SK-N-SH (cell line): ENCODE measurements around the gene HOXB6. TPM values are rescaled to one million over a fixed set of nuclear protein-coding genes. Genes with fewer than 3 reads are reported as not detected.

Experiments used
- CTCF ChIA-PET: fragments of 300-600, 350-600 bp; formaldehyde crosslinking; extraction: SDS; loops from one replicate; lab custom pipeline; 2021; lab: Yijun Ruan, JAX
- POLR2A ChIA-PET: fragments of 350-600 bp; sonication (Branson Sonifier 250); formaldehyde crosslinking; extraction: SDS; loops from one replicate; lab custom pipeline; 2020; ENCODE audit warnings: antibody characterized with exemption, inconsistent platforms; lab: Yijun Ruan, JAX
- DNase-seq: peaks from one replicate; pipeline ENCODE4 v3.0.0; 2012
- H2AFZ ChIP-seq: fragments of 200-600 bp; sonication (generic); 2 replicates; pipeline ENCODE4 v1.8.1; 2016; ENCODE audit warnings: antibody characterized with exemption, mild to moderate bottlenecking, low read depth
- H3F3A ChIP-seq: fragments of 200-600 bp; sonication (generic); replicated peaks from 2 replicates; pipeline ENCODE3; 2016; ENCODE audit warnings: antibody characterized with exemption, mild to moderate bottlenecking; ENCODE audit not compliant: insufficient read depth
- H3K27ac ChIP-seq, 2 experiments: fragments of 200-500 bp in 1 of 2; fragments of 200-600 bp in 1 of 2; sonication (Bioruptor generic) in 1 of 2; sonication (generic), shearing (Covaris generic) in 1 of 2; 2 replicates each; pipeline versions ENCODE4 v1.5.1 to v1.6.1; 2014 to 2016; ENCODE audit warnings: low read depth in 2 of 2, inconsistent platforms in 1 of 2, low read length in 1 of 2, mild to moderate bottlenecking in 1 of 2, mixed read lengths in 1 of 2
- H3K27me3 ChIP-seq: fragments of 200-600 bp; sonication (generic), shearing (Covaris generic); 2 replicates; pipeline ENCODE4 v1.6.1; 2016; ENCODE audit warnings: mixed run types; ENCODE audit not compliant: insufficient read depth
- H3K36me3 ChIP-seq, 2 experiments: fragments of 200-500 bp in 1 of 2; fragments of 200-600 bp in 1 of 2; sonication (Bioruptor generic) in 1 of 2; sonication (generic) in 1 of 2; replicated peaks in 1 of 2; 2 replicates each; pipeline versions ENCODE3 to v1.5.1; 2014 to 2016; ENCODE audit warnings: low read length in 1 of 2, mild to moderate bottlenecking in 1 of 2; ENCODE audit not compliant: insufficient read depth in 2 of 2, control insufficient read depth in 1 of 2
- H3K4me1 ChIP-seq, 2 experiments: fragments of 200-500 bp in 1 of 2; fragments of 200-600 bp in 1 of 2; sonication (Bioruptor generic) in 1 of 2; sonication (generic), shearing (Covaris generic) in 1 of 2; 2 replicates each; pipeline versions ENCODE4 v1.5.1 to v1.6.1; 2014 to 2016; ENCODE audit warnings: low read depth in 1 of 2, low read length in 1 of 2, mixed run types in 1 of 2; ENCODE audit not compliant: insufficient read depth in 2 of 2, control insufficient read depth in 1 of 2
- H3K4me2 ChIP-seq: fragments of 200-600 bp; sonication (generic), shearing (Covaris generic); 2 replicates; pipeline ENCODE4 v1.6.1; 2017; ENCODE audit warnings: mixed run types
- H3K4me3 ChIP-seq, 2 experiments: fragments of 200-500 bp in 1 of 2; fragments of 200-600 bp in 1 of 2; sonication (Bioruptor generic) in 1 of 2; sonication (generic), shearing (Covaris generic) in 1 of 2; 2 replicates each; pipeline versions ENCODE4 v1.5.1 to v1.8.1; 2014 to 2016; ENCODE audit warnings: low read depth in 2 of 2, inconsistent platforms in 1 of 2, low read length in 1 of 2, mild to moderate bottlenecking in 1 of 2, mixed read lengths in 1 of 2, moderate library complexity in 1 of 2
- H3K79me2 ChIP-seq: fragments of 200-600 bp; sonication (generic); 2 replicates; pipeline ENCODE4 v1.8.1; 2017; ENCODE audit warnings: mild to moderate bottlenecking; ENCODE audit not compliant: insufficient read depth
- H3K9ac ChIP-seq: fragments of 200-600 bp; sonication (generic); 2 replicates; pipeline ENCODE4 v1.6.1; 2017; ENCODE audit warnings: mixed run types
- H3K9me2 ChIP-seq: fragments of 200-600 bp; sonication (generic); 2 replicates; pipeline ENCODE4 v1.6.1; 2017; ENCODE audit warnings: mixed run types
- H3K9me3 ChIP-seq: fragments of 200-600 bp; sonication (generic); 2 replicates; pipeline ENCODE4 v1.6.1; 2017; ENCODE audit warnings: mixed run types, mild to moderate bottlenecking, moderate library complexity
- H4K20me1 ChIP-seq: fragments of 200-600 bp; sonication (generic); 2 replicates; pipeline ENCODE4 v1.6.1; 2017; ENCODE audit warnings: mild to moderate bottlenecking, mixed run types; ENCODE audit not compliant: insufficient read depth
- CHD2 ChIP-seq: fragments of 150-350 bp; IDR thresholded peaks from 2 replicates; pipeline ENCODE4 v1.6.1; 2018; ENCODE audit warnings: low read length; ENCODE audit not compliant: partially characterized antibody
- EZH2phosphoT487 ChIP-seq: fragments of 200-600 bp; sonication (generic); IDR thresholded peaks from 2 replicates; pipeline ENCODE4 v1.6.1; 2017; ENCODE audit warnings: low read depth, mixed run types, mild to moderate bottlenecking, antibody characterized with exemption, moderate library complexity, borderline replicate concordance
- NFIC ChIP-seq: IDR thresholded peaks from 2 replicates; pipeline ENCODE4 v1.4.0; 2012; ENCODE audit warnings: borderline replicate concordance
- RFX5 ChIP-seq: IDR thresholded peaks from 2 replicates; pipeline ENCODE4 v1.6.1; 2012; ENCODE audit warnings: mild to moderate bottlenecking, improper control_type of control experiment, low read length
- WGBS: methylation state at CpG from one replicate; pipeline ENCODE4 v1.1.6; 2017; ENCODE audit warnings: low lambda C conversion rate; 5-methylcytosine and 5-hydroxymethylcytosine counted together
- polyA plus RNA-seq, 3 experiments: library from polyadenylated mRNA; depleted of rRNA; stranded (reverse); fragments of >200 nt; gene quantifications; 2 replicates each; pipeline ENCODE4 v1.2.3, GENCODE V29; 2012
- TF ChIP-seq, protein P1 (sequence below): IDR thresholded peaks from 2 replicates; pipeline ENCODE4 v1.4.0; 2012; ENCODE audit warnings: low read depth

HOXB6 gene
- polyA plus RNA-seq, 1 of the 3 experiments (the other 2 are of a cell fraction), result not detected

DNA sequence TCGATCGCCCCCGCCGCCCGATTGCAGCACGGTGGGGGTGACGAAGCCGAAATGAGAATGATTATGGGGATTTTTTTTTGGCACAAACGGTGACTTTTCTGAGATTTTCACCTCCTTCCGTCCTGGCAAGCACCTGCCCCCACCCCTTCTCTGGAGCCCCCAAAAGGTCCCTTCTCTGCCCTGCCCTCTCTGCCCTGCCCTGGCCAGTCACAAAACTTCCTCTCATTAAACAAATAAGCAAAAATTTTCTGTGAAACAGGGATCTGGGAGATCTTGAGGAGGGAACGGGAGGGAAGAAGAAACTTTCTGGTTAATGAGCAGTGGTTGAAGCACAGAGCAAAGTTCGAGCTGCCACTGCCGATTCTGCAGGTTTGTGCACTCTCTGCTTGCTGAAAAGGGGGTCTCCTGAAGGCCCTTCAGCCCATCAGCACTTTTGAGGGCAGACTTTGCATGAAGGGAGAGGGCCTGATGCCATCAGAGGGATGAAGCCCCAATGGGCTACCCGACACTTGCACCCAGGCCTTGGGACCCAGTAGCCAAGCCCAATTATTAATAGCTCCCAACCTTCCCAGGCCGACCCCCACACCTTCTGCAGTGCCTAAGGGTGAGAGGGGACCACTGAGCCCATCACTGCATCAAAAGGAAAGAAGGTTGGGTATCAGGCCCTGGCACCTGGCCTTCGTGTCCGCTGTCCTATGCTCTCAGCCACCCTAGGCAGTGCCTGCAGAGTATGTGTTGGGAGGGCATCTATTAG lies 11.4 kb upstream of the HOXB6 start:
- no peaks in the 10 kb centered on the region for H3F3A ChIP-seq
- no peak overlapping the region for H3K27ac ChIP-seq
- DNase-seq, result no peak
- H3K36me3 ChIP-seq, result no peaks in the 10 kb centered on the region
- TF ChIP-seq EZH2phosphoT487 (peak; percentile 49; the same call in 1 of the 2 replicates), CHD2 (no peak), RFX5 (no peak)
- TF ChIP-seq, all 33 proteins: peak for 1
- H3K9me2 ChIP-seq, result no peaks in the 10 kb centered on the region
- peaks cover 29% of the 10 kb centered on the region for H4K20me1 ChIP-seq
- ChIA-PET POLR2A (no interaction called here), CTCF (interaction anchor here (0.7 to 4.2 kb wide), 9 partner anchors 10 to 591 kb away, joined by 3 to 33 read pairs (median 4); partner anchors contain the start of genes HOXB5 and HOXB9)
- no peak overlapping the region for H3K9ac ChIP-seq
- H3K9me3 ChIP-seq, result no peaks in the 10 kb centered on the region
- peaks cover 99% of the 10 kb centered on the region for H3K27me3 ChIP-seq
- 20% methylated on average over 17 of the region's 17 CpGs for WGBS
- H3K4me3 ChIP-seq, result no peak overlapping the region
- no peak overlapping the region for H2AFZ ChIP-seq
- no peak overlapping the region for H3K4me2 ChIP-seq
- H3K4me1 ChIP-seq, result no peaks in the 10 kb centered on the region
- H3K79me2 ChIP-seq, result no peaks in the 10 kb centered on the region

DNA sequence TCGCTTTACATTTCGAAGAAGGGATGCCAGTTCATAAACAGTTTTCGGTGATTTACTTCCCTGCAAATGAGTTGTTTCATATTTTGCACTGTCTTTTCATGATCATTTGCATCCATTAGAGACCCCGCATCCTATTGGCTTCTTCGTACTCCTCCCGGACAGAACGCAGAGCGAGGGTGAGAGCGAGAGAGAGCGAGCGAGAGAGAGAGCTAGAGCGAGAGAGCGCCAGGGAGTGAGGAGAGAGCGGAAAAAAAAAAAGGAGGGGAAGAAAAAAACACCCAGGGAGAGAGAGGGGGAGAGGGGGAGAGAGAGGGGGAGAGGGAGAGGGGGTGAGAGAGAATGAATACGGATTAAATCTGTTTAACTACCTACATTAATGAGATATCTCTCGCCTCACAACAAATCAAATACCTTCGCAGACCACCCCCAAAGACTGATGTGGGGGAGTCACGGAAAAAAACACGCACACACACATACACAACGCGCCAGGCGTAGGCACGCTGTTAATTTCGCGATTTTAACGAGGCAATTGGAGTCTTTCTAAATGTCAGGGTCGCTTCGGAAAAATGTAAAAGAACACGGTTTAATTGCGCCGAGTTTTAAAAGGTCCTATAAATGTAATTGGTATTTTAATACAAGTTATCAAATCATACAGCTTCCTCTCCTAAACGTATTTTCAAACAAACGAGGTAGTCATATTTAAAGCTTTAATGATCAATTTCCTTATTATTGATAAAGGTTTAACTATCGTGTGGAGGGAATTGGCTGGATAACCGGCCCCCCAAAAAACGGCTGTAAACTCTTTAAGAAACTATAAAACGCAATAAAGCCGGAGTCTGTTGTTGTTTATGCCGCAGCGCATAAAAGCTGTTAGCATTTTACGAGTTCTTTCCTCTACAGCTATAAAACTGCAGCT lies 10.5 kb upstream of the HOXB6 start, which contains the start of gene HOXB8:
TSS of gene HOXB8 (minus strand) at position 246 of the 916 bp plus-strand sequence. CDS start 588 bp downstream, outside the sequence.
- CTCF ChIA-PET, result interaction anchor here (0.6 to 4.2 kb wide), 13 partner anchors 11 to 590 kb away, joined by 3 to 33 read pairs (median 4); partner anchors contain the start of genes HOXB5 and HOXB9
- H3F3A ChIP-seq, result no peaks in the 10 kb centered on the region
- H3K9me2 ChIP-seq, result no peaks in the 10 kb centered on the region
- H3K9me3 ChIP-seq, result no peaks in the 10 kb centered on the region
- no peak within 1 kb of the TSS for H3K9ac ChIP-seq
- DNase-seq, result no peak
- TF ChIP-seq NFIC (no peak), EZH2phosphoT487 (peak; percentile 82)
- H3K36me3 ChIP-seq, result no peaks in the 10 kb centered on the region
- H3K4me2 ChIP-seq, result no peak within 1 kb of the TSS
- H3K27ac ChIP-seq, result no peak within 1 kb of the TSS
- no peaks in the 10 kb centered on the region for H3K79me2 ChIP-seq
- WGBS, result 11% methylated on average over 41 of the region's 41 CpGs
- H3K4me3 ChIP-seq, result no peak within 1 kb of the TSS
- H2AFZ ChIP-seq, result no peak within 1 kb of the TSS
- POLR2A ChIA-PET, result no interaction called here
- no peaks in the 10 kb centered on the region; a peak in 1 of 4 replicates for H3K4me1 ChIP-seq
- H3K27me3 ChIP-seq, result peaks cover 99% of the 10 kb centered on the region
- peaks cover 29% of the 10 kb centered on the region for H4K20me1 ChIP-seq

DNA sequence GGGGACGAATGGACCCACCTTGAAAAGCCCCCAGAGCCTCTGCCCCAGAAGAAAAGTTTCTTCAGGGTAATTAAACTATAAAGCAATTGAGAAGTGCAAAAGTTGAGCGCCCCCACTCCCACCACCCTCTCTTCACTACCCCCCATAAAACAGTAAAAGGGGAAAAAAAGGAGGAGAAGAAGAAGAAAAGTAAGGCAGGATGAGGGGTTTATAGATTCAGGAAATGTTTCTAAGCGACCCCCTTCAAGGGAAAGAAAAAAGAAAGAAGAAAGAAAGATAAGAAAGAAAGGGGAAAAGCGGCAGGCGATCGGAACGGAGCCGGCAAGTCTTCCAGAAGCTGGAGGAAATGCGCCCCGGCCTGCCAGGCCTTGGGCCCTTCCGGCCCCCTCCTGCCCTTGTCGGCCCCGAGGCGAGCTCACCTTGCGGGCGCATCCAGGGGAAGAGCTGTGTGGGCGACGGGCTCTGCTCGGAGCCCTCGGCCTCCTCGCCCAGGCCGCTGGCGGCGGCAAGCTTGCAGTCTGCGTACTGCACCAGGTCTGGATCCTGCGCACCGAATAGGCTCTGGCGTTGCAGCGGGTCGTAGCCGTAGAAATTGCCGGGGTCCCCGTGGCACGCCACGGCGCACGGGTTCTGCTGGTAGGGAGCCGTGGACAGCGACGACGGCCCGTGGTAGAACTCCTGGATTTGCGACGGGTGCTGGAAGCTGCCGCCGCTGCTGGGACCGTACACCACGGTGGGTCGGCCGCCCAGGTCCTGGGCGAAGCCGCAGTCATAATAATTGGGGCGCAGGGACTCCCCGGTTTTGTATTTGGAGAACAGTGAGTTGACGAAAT lies 9.3 kb upstream of the HOXB6 start:
- Histone ChIP-seq H3K9me3 (no peaks in the 10 kb centered on the region), H4K20me1 (peaks cover 29% of the 10 kb centered on the region), H3K36me3 (no peaks in the 10 kb centered on the region), H2AFZ (no peak overlapping the region), H3K4me3 (no peak overlapping the region), H3K4me2 (no peak overlapping the region), H3F3A (no peaks in the 10 kb centered on the region), H3K27me3 (peaks cover 99% of the 10 kb centered on the region), H3K79me2 (no peaks in the 10 kb centered on the region), H3K9ac (no peak overlapping the region), H3K9me2 (no peaks in the 10 kb centered on the region), H3K4me1 (no peaks in the 10 kb centered on the region; a peak in 1 of 4 replicates), H3K27ac (no peak overlapping the region)
- POLR2A ChIA-PET, result no interaction called here
- CTCF ChIA-PET, result interaction anchor here (0.9 to 3.5 kb wide), 11 partner anchors 9 to 354 kb away, joined by 3 to 24 read pairs (median 5); partner anchors contain the start of gene HOXB5
- no peak for DNase-seq
- TF ChIP-seq EZH2phosphoT487, result peak; percentile 98; the same call in 1 of the 2 replicates
- TF ChIP-seq, protein P1, sequence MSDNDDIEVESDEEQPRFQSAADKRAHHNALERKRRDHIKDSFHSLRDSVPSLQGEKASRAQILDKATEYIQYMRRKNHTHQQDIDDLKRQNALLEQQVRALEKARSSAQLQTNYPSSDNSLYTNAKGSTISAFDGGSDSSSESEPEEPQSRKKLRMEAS, result no peak
- WGBS, result 2% methylated on average over 33 of the region's 55 CpGs
